ENCODE results near the gene CMTR1.

CMTR1 gene

DNA sequence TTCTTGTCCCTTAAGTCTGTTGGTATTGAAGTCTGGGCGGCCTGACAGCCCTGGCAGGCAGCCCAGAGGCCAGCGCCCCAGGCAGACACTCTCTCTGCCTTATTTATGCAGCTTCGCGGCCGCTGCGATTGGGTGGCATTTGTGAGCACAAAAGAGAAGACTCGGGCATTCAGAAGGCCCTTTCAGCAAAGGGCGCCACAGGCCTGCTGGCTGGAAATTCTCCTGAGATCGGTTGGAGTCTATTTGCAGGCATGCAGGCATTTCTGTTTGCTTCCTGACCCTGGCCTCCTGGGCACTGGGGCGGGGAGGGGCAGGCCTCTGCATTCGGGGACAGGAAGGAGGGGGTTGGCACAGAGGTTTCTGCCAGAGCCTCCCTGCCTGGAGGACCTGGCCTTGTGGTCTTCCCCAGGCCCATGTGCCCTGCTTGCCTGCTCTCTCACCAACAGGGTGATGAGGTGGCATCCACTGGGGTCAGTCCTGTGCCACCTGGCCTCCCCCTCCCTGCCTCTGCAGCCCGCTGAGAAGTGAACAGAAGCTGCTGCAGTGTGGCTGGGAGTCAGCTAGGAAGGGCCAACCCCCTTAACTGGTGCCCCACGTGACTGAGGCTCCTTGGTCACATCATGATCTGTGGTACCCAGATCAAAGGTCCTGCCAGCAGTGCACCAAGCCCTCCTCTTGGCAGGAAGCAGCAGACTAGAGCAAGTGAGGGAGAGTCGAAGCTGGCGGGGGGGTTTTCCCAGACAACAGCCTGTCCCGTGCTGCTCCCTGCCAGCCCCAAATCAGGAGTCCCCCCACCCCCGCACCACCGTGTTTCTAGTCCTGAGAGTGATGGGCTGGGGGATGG lies 83.3 kb downstream of the CMTR1 start:
- peak; percentile 94 for DNase-seq

DNA sequence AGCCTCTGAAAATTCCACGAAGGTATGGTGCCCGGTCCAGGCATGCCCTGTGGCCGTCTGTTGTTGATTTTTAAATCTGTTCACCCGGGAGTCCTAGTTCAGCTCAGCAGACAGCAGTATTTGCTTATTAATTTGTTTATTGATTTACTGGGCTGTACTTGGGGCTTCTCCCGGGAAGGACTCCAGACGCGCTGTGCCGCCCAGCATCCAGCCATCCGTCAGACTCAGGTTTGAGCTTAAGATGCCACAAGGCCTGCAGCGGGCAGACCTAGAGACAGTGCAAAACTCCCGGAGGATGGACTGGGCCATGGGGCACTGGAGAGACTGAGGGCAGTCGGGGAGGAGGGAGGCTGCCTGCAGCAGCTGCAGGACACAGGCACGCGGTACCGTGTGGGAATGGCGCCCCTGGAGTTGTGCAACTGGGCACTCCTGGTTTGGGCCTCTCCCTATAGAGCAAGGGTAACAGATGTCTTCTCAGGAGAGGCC lies 83.9 kb downstream of the CMTR1 start:
- DNase-seq: no peak

DNA sequence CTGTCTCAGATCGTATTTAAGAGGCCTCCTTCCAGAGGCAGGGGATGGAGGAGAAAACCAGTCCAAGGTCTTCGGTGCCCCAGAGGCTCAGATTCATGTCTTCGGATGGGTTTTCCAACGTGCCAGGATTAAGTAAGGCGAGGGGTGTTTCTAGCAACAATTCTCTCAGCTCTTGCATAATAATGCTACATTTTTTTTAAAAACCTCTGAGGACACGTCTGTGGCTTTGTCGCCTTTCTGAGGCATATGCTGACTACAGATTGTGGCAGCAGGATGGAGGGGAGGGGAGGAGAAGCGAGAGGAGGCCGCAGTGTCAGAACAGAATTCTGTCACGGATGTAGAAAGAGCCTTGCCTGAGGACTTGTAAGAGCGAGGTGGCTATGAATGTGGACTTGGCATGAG lies 84.4 kb downstream of the CMTR1 start:
- DNase-seq: peak; percentile 84

DNA sequence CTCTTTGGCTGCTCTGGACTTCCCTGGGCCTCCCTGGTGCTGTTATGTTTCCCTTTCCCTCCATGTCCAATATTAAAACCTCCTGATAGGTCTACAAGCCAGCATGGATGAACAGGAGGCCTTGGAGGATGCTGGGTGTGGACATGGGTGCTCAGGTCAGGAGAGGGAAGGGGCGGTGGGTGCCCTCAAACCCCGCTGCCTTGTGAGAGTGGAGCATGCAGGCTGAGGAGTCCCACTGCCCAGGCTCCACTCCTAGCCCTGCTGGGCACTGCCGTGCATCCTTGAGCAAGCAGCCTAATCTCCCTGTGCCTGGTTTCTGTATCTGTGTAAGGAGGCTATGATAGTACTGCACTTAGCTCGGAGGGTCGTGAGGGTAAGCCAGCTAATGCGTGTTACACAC lies 85.1 kb downstream of the CMTR1 start:
- no peak for DNase-seq

DNA sequence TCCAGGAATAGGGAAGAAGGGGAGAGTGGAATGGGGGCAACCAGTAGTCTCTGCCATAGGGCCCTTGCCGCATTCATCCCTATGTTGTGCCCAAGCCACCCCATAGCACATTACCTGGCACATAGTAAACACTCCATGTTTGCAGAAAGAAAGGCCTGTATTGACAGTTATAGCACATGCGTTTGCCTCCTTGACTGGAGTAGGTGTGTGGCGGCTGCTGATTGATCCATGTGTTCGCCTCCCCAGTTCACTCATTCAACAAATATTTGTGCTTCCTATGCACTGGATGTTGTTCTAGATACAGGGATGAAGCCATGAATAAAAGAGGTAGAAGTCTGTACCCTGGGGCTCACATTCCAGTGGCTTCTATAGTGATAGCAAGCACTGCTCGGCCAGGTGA lies 86.4 kb downstream of the CMTR1 start:
- no peak for DNase-seq

DNA sequence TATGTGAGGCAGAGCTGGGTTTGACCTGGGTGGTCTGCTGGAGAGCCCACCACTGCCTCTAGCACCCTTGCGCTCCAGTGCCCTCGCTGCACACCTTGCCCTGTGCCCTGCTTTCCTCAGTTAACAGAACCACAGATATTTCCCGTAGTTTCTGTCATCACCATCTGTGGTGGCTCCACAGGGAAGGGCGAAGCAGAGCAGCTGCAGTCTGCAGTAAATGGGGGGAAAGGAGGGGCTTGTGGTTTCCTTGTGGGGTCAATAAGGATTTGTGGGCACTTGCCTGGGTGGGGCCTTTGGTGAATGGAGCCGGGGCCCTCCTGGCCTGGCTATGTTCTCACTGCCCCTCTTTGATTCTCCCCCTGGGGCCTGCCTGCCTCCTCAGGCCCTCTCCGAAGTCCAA lies 87.9 kb downstream of the CMTR1 start:
- no peak for DNase-seq

DNA sequence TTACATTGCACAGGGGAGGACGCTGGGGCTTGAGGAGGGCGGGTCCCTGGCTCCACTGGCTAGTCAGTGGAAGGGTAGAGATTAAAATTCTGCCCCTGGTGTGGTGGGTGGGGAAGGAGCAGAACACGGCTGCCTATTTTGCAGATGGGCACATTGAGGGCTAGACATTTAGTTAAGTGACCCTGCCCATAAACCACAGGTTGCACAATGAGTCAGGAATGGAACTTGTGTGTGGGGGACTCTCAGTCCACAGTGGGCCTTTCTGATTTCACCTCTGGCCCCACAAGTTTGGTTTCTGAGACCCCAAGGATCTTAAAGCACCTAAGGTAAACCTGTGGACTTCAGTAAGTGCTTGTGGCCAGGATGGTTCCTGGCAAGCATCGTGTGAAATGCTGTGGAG lies 88.7 kb downstream of the CMTR1 start:
- DNase-seq: no peak

DNA sequence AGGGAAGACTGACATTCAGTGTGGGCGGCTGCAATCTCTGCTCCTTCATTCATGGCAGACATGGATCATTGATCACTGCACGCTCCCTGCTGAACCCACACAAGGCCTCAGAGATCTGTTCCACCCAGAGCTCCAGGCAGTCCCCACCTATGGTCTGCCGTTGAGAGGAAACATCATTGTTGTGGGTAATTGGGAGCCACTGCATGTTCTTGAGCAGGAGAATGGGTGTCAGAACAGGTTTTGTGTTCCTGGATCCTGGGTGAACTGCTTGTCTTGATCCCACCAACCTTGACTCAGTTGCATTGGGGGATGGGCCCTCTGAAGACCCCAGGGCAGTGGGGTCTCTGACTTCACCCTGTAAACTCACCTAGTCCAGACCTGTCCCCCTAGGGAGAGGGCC lies 89.8 kb downstream of the CMTR1 start:
- DNase-seq: no peak

DNA sequence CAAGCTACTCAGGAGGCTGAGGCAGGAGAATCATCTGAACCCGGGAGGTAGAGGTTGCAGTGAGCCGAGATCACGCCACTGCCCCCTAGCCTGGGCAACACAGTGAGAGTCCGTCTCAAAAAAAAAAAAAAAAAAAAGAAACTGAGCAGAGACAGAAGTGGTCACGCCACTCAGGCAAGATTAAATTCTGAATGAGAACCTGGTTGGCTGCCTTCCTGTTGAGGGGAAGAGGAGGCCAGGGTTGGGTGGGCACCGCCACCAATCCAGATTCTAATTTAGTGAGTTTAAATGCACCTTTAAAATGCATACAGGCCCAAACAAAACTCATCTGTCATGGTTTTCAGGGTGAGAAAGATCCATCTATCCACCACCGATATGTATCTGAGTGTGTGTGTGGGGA lies 90.4 kb downstream of the CMTR1 start:
- DNase-seq: no peak

DNA sequence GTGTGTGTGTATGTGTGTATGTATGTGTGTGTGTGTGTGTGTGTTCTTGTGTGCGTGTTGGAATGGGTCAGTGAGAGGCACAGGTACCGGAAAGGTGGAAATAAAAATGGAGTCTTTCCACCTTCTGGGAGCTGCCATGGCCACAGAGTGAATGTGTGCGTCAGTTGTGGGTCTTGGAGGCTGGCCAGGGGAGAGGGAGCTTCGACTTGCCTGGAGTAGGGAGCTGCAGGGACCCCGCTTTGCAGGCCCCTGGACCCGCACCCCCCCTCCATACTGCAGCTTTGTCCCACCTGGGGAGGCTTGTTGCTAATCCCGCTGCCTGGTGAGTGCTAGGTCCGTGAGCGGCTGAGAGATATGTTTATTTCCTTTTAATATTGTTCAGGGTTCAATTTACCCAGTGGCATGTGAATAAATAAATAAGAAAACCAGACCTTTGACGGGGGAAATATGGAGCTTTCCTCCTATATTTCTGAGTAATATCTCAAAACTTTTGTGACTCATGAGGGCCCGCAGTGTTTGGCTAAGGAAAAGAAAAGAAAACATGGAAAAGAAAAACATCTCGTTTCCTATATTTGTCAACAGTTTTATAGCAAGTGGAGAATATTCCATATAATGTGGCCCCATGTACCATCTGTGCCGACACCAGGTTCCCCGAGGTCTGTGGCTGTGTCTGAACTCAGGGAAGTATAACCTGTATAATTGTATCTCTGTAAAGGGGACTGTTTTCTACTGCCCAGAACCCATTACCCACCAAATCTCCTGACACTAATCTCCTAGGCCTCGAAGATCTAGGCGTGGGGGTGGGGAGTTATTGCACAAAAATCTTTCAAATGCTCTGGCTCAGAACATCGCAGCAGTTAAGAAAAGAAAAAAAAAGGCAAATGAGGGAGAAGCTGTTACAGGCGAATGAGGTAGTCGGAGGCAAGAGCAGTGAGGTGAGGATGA lies 91.3 kb downstream of the CMTR1 start:
- DNase-seq: no peak

DNA sequence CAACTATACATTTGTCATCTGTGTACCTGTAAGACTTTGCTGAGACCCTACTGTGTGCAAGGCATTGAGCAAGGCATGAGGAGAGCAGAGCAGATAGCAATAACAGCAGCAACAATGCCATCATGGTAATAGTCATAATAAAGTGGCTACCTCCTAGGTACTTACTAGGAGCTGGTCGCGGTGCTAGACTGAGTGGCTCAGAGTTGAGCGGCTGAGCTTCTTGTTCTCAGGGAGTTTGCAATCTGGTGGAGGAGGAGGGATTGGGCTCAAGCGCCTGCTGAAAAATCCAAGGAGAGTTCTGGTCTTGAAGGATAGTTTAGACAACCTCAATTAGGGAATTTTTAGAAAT lies 91.9 kb downstream of the CMTR1 start:
- DNase-seq: no peak

DNA sequence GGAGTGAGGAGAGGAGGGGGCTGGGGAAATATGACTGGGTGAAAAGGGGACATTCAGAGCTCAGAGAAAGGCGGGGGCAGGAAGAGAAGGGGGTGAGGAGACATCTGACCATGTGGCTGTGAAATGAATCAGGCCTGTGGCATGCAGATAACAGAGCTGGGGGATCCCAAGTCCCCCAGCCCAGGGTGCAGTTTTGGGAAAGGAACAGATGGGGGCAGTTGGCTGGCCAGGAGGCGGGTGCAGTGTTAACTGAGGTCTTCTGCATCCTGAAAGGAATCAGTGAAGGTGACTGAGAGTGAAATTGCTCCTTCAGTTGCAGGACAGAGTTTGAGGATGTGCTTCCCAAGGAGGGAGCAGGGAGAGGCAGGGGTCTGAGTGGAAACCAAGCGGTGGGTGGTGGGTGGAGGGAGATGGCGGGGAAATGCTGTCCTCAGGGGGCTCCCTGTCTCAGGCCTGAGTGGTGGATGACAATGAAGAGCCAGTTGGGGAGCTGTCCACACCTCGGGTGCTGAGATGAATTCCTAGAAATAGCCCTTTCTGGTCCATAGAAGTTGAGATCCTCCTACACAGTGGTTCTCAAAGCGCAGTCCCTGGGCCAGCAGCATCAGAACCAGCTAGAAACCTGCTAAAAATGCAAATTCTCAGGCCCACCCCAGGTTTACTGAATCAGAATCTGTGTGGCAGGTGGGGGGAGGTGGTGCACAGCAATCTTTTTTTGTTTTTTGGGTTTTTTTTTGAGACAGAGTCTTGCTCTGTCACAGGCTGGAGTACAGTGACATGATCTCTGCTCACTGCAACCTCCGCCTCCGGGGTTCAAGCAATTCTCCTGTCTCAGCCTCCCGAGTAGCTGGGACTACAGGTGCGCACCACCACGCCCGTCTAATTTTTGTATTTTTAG lies 92.7 kb downstream of the CMTR1 start:
- no peak for DNase-seq

DNA sequence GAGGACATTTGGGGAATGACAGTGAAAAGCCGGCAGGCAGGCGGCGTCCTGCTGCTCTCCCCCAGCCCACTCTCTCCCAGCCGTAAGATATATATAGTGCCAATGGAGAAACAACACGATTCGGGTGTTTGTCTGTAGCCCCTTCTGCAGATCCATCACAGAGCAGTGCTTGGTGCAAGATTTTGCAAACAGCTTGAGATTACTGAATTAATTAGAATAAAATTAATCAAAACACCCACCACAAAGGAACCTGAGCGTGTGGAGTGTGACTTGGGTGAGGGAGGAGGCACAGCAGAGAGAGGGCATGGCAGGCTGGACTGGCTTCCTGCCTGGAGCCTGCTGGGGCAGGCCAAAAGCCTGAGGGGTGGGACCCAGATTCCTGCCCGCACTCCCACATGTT lies 95.5 kb downstream of the CMTR1 start:
- no peak for DNase-seq

DNA sequence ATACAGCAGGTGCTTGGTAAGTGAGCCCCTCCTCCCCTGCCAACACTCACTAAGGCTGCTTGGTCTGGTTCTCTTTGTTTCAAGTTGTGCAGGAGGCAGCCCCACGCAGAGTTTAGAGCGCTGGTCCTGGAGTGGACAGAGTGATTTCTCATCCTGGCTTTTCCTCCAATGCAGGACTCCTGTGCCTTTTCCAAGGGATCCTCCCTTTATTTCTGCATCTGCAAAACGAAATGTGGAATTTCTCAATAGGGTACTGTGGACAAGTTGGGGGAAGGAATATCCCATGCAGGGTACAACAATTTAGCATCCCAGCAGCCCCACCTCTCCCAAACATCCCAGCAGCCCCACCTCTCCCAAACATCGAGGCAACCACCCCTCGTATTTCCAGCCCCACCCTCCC lies 97.3 kb downstream of the CMTR1 start:
- DNase-seq: no peak

DNA sequence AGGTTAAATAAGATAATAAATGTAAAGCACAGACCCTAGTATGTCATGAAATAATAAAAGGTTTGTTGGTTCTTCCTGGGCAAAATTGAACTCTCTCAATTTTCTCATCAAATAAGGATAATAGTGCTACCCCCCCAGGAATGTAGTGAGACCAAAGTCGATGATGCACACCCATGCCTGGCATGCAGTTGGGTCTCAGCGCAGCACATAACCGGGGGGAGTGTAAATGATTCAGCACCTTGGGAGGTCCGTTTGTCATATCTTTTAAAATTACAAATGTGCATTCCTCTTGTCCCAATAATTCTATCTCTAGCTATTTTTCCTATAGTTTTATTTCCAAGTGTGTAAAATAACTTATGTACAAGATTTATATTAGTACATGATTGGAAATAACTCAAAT lies 98.0 kb downstream of the CMTR1 start:
- DNase-seq: no peak
